GM23338 (cell line): ENCODE results near the gene VSTM2L. TPM values are rescaled to one million over a fixed set of nuclear protein-coding genes. Genes with fewer than 3 reads are reported as not detected.

Experiments used
- ATAC-seq: fragments of 200-7000 bp; cut with Tn5 transposase; 3 replicates; pipeline ENCODE4 v1.9.1; 2020
- DNase-seq: peaks from one replicate; pipeline ENCODE4 v3.0.0-alpha.2; 2015; ENCODE audit warnings: low spot score
- H2AFZ ChIP-seq: fragments of 200-600 bp; sonication (generic); 2 replicates; pipeline ENCODE4 v1.8.0; 2016; ENCODE audit warnings: antibody characterized with exemption, mild to moderate bottlenecking, moderate library complexity
- H3F3A ChIP-seq: fragments of 200-600 bp; sonication (generic); replicated peaks from 2 replicates; pipeline ENCODE4 v1.8.0; 2017; ENCODE audit warnings: antibody characterized with exemption, mixed run types, low read depth
- H3K27ac ChIP-seq: fragments of 200-600 bp; sonication (generic); 2 replicates; pipeline ENCODE4 v1.6.1; 2016; ENCODE audit warnings: low read depth
- H3K27me3 ChIP-seq: fragments of 200-600 bp; sonication (generic); 2 replicates; pipeline ENCODE4 v1.8.0; 2016; ENCODE audit warnings: mild to moderate bottlenecking, mixed run types, moderate library complexity; ENCODE audit not compliant: insufficient read depth
- H3K36me3 ChIP-seq: fragments of 200-600 bp; sonication (generic); 2 replicates; pipeline ENCODE4 v1.8.0; 2016; ENCODE audit warnings: mild to moderate bottlenecking; ENCODE audit not compliant: insufficient read depth
- H3K4me1 ChIP-seq: fragments of 200-600 bp; sonication (generic); 2 replicates; pipeline ENCODE4 v1.8.0; 2016; ENCODE audit warnings: mild to moderate bottlenecking, moderate library complexity; ENCODE audit not compliant: insufficient read depth
- H3K4me2 ChIP-seq: fragments of 200-600 bp; sonication (generic); 2 replicates; pipeline ENCODE4 v1.7.1; 2017; ENCODE audit warnings: mixed run types
- H3K4me3 ChIP-seq: fragments of 200-600 bp; sonication (generic); 2 replicates; pipeline ENCODE4 v1.6.1; 2016; ENCODE audit warnings: mixed run types
- H3K79me2 ChIP-seq: fragments of 200-600 bp; sonication (generic); replicated peaks from 2 replicates; pipeline ENCODE4 v1.8.0; 2017; ENCODE audit warnings: mild to moderate bottlenecking; ENCODE audit not compliant: insufficient read depth
- H3K9me2 ChIP-seq: fragments of 200-600 bp; sonication (generic); 2 replicates; pipeline ENCODE4 v1.8.0; 2017; ENCODE audit not compliant: insufficient read depth
- H4K20me1 ChIP-seq: fragments of 200-600 bp; sonication (generic); replicated peaks from 2 replicates; pipeline ENCODE4 v1.8.0; 2017; ENCODE audit warnings: mild to moderate bottlenecking; ENCODE audit not compliant: insufficient read depth
- H3K27ac Mint-ChIP-seq: 2 replicates; pipeline ENCODE4 v1.8.0; 2020; ENCODE audit warnings: inconsistent platforms, mild to moderate bottlenecking, moderate library complexity, mixed read lengths
- H3K27me3 Mint-ChIP-seq: 3 replicates; pipeline ENCODE4 v1.8.0; 2022; ENCODE audit warnings: low read depth, mild to moderate bottlenecking, moderate library complexity, mixed read lengths, inconsistent platforms; ENCODE audit not compliant: insufficient read depth, poor library complexity
- H3K36me3 Mint-ChIP-seq: 3 replicates; pipeline ENCODE4 v1.8.0; 2021; ENCODE audit warnings: low read depth, mild to moderate bottlenecking, inconsistent platforms, moderate library complexity, mixed read lengths
- H3K4me1 Mint-ChIP-seq: 3 replicates; pipeline ENCODE4 v1.8.0; 2020; ENCODE audit warnings: mild to moderate bottlenecking, inconsistent platforms, mixed read lengths
- H3K4me3 Mint-ChIP-seq: 3 replicates; pipeline ENCODE4 v1.8.0; 2021; ENCODE audit warnings: moderate library complexity, mild to moderate bottlenecking, inconsistent platforms, mixed read lengths
- H3K9me3 Mint-ChIP-seq: 3 replicates; pipeline ENCODE4 v1.8.0; 2020; ENCODE audit warnings: moderate library complexity, mild to moderate bottlenecking, inconsistent platforms, mixed read lengths
- CREB1 ChIP-seq: fragments of 250-450 bp; sonication (Bioruptor Pico); IDR thresholded peaks from 2 replicates; pipeline ENCODE4 v1.5.0; 2020; ENCODE audit warnings: low read depth, mild to moderate bottlenecking, moderate library complexity
- CTCF ChIP-seq, 2 experiments: fragments of 200-600 bp in 1 of 2; sonication (generic) in 1 of 2; conservative IDR thresholded peaks; 2 replicates each; pipeline versions ENCODE4 v1.5.1 to v1.6.1; 2016 to 2017; ENCODE audit warnings: antibody characterized with exemption in 2 of 2, low read depth in 2 of 2, mild to moderate bottlenecking in 2 of 2, moderate library complexity in 1 of 2
- EZH2 ChIP-seq: fragments of 200-600 bp; sonication (generic); IDR thresholded peaks from one replicate; pipeline ENCODE4 v1.8.0; 2017; ENCODE audit warnings: antibody characterized with exemption, mild to moderate bottlenecking, low read depth; ENCODE audit not compliant: unreplicated experiment
- EZH2phosphoT487 ChIP-seq: fragments of 200-600 bp; sonication (generic); IDR thresholded peaks from one replicate; pipeline ENCODE4 v1.8.1; 2018; ENCODE audit warnings: antibody characterized with exemption; ENCODE audit not compliant: unreplicated experiment
- JUNB ChIP-seq: IDR thresholded peaks from one replicate; pipeline ENCODE4 v1.6.1; 2016; ENCODE audit warnings: antibody characterized with exemption; ENCODE audit not compliant: unreplicated experiment
- POLR2AphosphoS5 ChIP-seq: IDR thresholded peaks from 2 replicates; pipeline ENCODE4 v1.6.1; 2016; ENCODE audit warnings: antibody characterized with exemption, low read depth
- STAT1 ChIP-seq: IDR thresholded peaks from one replicate; pipeline ENCODE4 v1.6.1; 2016; ENCODE audit warnings: antibody characterized with exemption; ENCODE audit not compliant: unreplicated experiment
- ZNF331 ChIP-seq: fragments of 250-450 bp; sonication (Bioruptor Pico); IDR thresholded peaks from 2 replicates; pipeline ENCODE4 v1.5.0; 2020; ENCODE audit warnings: low read depth, mild to moderate bottlenecking, moderate library complexity
- polyA plus RNA-seq: library from polyadenylated mRNA; unstranded; fragments of >200 nt; fragmentation: Nextera tagmentation; extraction: Ambion mirVana; gene quantifications from 2 replicates; pipeline ENCODE4 v1.2.1, GENCODE V29; 2016
- total RNA-seq: library from RNA; depleted of rRNA; stranded (reverse); fragments of >200 nt; shearing (Covaris generic); gene quantifications from 2 replicates; pipeline ENCODE4 v1.2.3, GENCODE V29; 2014
- TF ChIP-seq, protein P1 (sequence below): fragments of 250-450 bp; sonication (Bioruptor Pico); IDR thresholded peaks from 2 replicates; pipeline ENCODE4 v1.5.0; 2020; ENCODE audit warnings: mild to moderate bottlenecking, moderate library complexity
- TF ChIP-seq, protein P2 (sequence below): IDR thresholded peaks from 2 replicates; pipeline ENCODE4 v1.6.1; 2016; ENCODE audit warnings: antibody characterized with exemption

The VSTM2L gene
- total and polyA plus RNA-seq, 2 experiments from 2014 or later: 0.60 to 1.9 TPM

DNA sequence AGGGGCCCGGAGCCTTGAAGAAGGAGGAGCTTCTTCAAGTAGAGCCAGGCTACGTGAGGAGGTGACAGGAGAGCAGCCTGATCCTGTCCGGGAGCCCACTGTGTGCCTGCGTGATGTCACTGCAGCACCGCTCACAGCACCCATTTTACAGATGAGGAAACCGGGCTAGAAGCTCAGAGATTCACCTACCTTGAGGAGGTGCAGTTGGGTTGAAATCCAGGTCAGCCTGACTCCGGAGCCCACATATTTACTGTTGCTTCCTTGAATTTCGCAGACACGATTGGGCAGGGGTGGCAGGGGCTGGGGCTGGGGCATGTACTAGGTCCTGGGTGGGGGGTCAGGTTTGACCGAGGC, 12.5 kb downstream of the VSTM2L start (continued):
- TF ChIP-seq, protein P1, sequence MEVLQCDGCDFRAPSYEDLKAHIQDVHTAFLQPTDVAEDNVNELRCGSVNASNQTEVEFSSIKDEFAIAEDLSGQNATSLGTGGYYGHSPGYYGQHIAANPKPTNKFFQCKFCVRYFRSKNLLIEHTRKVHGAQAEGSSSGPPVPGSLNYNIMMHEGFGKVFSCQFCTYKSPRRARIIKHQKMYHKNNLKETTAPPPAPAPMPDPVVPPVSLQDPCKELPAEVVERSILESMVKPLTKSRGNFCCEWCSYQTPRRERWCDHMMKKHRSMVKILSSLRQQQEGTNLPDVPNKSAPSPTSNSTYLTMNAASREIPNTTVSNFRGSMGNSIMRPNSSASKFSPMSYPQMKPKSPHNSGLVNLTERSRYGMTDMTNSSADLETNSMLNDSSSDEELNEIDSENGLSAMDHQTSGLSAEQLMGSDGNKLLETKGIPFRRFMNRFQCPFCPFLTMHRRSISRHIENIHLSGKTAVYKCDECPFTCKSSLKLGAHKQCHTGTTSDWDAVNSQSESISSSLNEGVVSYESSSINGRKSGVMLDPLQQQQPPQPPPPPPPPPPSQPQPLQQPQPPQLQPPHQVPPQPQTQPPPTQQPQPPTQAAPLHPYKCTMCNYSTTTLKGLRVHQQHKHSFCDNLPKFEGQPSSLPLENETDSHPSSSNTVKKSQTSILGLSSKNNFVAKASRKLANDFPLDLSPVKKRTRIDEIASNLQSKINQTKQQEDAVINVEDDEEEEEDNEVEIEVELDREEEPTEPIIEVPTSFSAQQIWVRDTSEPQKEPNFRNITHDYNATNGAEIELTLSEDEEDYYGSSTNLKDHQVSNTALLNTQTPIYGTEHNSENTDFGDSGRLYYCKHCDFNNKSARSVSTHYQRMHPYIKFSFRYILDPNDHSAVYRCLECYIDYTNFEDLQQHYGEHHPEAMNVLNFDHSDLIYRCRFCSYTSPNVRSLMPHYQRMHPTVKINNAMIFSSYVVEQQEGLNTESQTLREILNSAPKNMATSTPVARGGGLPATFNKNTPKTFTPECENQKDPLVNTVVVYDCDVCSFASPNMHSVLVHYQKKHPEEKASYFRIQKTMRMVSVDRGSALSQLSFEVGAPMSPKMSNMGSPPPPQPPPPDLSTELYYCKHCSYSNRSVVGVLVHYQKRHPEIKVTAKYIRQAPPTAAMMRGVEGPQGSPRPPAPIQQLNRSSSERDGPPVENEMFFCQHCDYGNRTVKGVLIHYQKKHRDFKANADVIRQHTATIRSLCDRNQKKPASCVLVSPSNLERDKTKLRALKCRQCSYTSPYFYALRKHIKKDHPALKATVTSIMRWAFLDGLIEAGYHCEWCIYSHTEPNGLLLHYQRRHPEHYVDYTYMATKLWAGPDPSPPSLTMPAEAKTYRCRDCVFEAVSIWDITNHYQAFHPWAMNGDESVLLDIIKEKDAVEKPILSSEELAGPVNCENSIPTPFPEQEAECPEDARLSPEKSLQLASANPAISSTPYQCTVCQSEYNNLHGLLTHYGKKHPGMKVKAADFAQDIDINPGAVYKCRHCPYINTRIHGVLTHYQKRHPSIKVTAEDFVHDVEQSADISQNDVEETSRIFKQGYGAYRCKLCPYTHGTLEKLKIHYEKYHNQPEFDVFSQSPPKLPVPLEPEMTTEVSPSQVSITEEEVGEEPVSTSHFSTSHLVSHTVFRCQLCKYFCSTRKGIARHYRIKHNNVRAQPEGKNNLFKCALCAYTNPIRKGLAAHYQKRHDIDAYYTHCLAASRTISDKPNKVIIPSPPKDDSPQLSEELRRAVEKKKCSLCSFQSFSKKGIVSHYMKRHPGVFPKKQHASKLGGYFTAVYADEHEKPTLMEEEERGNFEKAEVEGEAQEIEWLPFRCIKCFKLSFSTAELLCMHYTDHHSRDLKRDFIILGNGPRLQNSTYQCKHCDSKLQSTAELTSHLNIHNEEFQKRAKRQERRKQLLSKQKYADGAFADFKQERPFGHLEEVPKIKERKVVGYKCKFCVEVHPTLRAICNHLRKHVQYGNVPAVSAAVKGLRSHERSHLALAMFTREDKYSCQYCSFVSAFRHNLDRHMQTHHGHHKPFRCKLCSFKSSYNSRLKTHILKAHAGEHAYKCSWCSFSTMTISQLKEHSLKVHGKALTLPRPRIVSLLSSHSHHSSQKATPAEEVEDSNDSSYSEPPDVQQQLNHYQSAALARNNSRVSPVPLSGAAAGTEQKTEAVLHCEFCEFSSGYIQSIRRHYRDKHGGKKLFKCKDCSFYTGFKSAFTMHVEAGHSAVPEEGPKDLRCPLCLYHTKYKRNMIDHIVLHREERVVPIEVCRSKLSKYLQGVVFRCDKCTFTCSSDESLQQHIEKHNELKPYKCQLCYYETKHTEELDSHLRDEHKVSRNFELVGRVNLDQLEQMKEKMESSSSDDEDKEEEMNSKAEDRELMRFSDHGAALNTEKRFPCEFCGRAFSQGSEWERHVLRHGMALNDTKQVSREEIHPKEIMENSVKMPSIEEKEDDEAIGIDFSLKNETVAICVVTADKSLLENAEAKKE (CRISPR knock-in tag): no peak
- TF ChIP-seq, protein P2, sequence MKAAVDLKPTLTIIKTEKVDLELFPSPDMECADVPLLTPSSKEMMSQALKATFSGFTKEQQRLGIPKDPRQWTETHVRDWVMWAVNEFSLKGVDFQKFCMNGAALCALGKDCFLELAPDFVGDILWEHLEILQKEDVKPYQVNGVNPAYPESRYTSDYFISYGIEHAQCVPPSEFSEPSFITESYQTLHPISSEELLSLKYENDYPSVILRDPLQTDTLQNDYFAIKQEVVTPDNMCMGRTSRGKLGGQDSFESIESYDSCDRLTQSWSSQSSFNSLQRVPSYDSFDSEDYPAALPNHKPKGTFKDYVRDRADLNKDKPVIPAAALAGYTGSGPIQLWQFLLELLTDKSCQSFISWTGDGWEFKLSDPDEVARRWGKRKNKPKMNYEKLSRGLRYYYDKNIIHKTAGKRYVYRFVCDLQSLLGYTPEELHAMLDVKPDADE: no peak

DNA sequence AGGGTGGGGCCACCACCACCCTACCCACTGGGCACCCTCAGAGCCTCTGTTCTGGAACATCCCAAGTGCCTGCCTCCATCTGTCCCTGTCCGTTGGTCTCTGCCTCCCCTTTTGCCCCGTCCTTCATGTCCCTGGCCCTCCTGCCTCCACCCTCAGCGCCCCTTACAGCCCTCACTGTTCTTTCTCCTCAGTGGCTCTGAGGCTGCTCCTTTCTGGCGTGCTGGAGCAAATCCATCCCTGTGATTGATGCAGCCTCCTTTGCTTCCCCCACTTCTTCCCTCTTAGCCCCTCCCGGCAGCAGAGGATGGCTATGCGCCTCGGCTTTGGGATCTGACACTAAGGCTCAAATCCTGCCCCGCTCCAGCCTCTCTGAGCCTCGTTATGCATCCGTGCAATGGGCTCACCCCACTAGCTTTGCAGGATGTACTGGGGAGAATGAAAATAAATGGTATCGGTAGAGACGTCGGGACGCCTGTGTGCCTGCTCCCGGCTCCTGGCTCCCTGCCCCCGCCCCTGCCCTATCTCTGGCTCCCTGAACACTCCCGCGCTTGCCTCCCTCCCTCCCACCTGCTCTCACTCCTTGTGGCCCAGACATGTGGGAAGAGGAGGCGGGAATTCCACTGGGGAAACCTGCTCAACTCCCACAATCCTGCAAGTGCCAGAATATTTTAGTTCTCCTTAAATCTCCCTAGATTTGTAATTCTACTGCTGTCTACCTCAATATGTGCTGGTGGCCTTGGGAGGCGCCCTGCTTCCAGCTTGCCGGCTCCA, 13.1 kb downstream of the VSTM2L start:
- no peak overlapping the region for H3K27ac Mint-ChIP-seq
- peaks cover 14% of the 10 kb centered on the region for H3K27me3 Mint-ChIP-seq
- ATAC-seq (peak; percentile 20), DNase-seq (peak; percentile 53)
- peak overlapping the region; percentile 68 for H3K4me3 ChIP-seq
- no peak overlapping the region for H3K27ac ChIP-seq
- H3K36me3 ChIP-seq: no peaks in the 10 kb centered on the region
- H3K4me1 ChIP-seq: peaks cover 47% of the 10 kb centered on the region
- H3K36me3 Mint-ChIP-seq: no peaks in the 10 kb centered on the region
- H3K9me3 Mint-ChIP-seq: no peaks in the 10 kb centered on the region
- H3K79me2 ChIP-seq: no peaks in the 10 kb centered on the region
- no peaks in the 10 kb centered on the region for H4K20me1 ChIP-seq
- peaks cover 10% of the 10 kb centered on the region; the same call in 1 of the 2 replicates for H3F3A ChIP-seq
- peaks cover 14% of the 10 kb centered on the region; the same call in 1 of the 2 replicates for H3K27me3 ChIP-seq
- peak overlapping the region; percentile 94 for H2AFZ ChIP-seq
- no peak for TF ChIP-seq ZNF331 (CRISPR knock-in tag)
- TF ChIP-seq CREB1 (CRISPR knock-in tag): no peak
- no peak for TF ChIP-seq CTCF (conservative IDR thresholded peaks at IDR 0.05; ENCODE audit: low read depth in 2 of 2)
- TF ChIP-seq POLR2AphosphoS5: no peak
- no peak for TF ChIP-seq EZH2
- TF ChIP-seq JUNB: no peak
- TF ChIP-seq EZH2phosphoT487: no peak
- TF ChIP-seq STAT1: no peak
- H3K4me1 Mint-ChIP-seq: peaks cover 63% of the 10 kb centered on the region
- peak overlapping the region; percentile 79 for H3K4me3 Mint-ChIP-seq
- H3K9me2 ChIP-seq: no peaks in the 10 kb centered on the region
- H3K4me2 ChIP-seq: peak overlapping the region; percentile 88
